Measurements from ENCODE around the gene GBP3. TPM values are rescaled to one million over a fixed set of nuclear protein-coding genes. Genes with fewer than 3 reads are reported as not detected.
"Not testable (repeated sequence)": the region's sequence is repeated elsewhere in the genome, so short reads cannot be mapped to it uniquely, and the experiment has no call there.

The GBP3 gene
- 20.5 and 26.9 TPM in 2 replicates for total RNA-seq
- polyA plus RNA-seq (2012) = 20.8 TPM

GRCh38 chr1:89022167-89022959, at the start of gene GBP3:
Gene GBP3, minus strand, starts transcription at chr1:89022866. Its CDS starts 2,145 bp downstream, at chr1:89020721.
- DNase-seq (ENCODE audit: low read depth) = peak; percentile 43

DNA sequence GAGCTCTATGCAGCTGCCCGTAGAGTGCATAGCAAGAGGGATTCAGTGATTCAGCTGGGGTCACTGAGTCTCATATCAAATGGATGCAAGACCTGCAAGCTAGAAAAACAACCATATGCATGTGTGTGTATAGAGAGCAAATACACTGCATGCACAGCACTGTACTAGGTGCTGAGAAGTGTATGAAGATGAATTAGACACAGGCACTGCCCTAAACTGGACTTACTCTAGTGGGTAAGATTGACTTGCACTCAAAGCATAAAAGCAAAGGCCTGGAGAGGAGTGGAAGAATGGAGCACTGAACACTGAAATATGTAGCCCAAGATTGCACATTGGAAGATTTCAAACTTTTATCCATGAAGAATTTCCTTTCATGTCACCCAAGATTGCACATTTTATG, 47.8 kb upstream of the GBP3 start:
- DNase-seq (ENCODE audit: low read depth) = no peak

- DNase-seq (ENCODE audit: low read depth) = peak; percentile 13
Measured at GRCh38 chr1:89069951-89070350, 47.3 kb upstream of the GBP3 start.

DNA sequence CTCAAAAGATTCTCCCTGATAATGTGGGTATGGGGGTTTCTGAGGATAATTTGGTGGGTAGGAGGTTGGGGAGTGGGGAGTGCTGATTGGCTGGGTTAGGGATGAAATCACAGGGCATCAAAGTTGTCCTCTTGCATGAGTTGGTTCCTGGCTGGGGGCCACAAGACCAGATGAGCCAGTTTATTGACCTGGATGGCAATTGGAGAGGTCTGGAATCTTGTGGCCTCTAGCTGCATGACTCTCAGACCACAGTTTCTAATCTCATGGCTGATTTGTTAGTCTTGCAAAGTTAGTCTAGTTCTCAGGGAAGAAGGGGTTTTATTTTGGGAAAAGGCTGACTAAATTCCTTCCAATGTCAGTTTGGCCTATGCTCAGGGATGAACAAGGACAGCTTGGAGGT, 45.6 kb upstream of the GBP3 start:
- peak; percentile 90 for DNase-seq (ENCODE audit: low read depth)

GRCh38 chr1:89065079-89065868, 42.6 kb upstream of the GBP3 start, which contains the start of gene GBP1:
Gene GBP1, minus strand, starts transcription at chr1:89065208. Its CDS starts 1,974 bp downstream, at chr1:89063234.
- peak; percentile 74 for DNase-seq (ENCODE audit: low read depth)

DNA sequence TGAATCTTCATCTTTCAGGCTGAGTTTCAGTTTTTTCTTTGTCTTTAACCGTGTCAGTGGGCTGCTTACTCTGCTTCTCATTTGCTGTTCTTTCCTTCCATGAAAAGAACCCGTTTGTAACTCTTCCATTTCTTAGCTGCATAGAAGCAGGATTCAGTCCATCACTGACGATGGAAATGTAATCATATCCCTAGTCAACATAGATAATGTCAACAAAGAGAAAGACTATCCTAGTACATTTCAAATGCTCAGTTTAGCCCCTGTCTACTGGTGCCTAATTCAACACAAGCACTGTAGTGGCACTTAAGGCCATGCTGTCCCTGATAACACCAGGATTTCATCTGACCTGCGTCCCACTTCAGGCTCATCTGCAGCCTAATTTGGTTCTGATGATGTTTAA, 42.0 kb upstream of the GBP3 start:
- peak; percentile 20 for DNase-seq (ENCODE audit: low read depth)

DNA sequence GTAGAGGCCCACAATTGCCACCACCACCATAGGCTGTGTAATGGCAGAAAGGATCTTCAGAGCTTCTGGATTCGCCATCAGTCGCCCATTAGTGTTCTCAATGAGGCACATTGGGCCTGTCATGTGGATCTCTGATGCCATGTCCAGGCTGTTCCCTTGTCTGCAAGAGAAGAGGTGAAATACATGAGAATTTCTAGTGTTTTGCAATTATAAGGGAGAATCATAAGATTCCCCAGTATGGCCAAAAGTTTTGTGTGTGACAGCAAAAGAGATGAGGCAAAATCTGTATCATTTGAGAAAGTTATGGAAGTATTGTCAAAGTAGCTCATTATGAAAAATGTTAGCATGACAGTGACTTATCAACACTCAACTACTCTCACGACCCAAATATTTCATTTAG, 40.4 kb upstream of the GBP3 start:
- DNase-seq (ENCODE audit: low read depth) = no peak

DNA sequence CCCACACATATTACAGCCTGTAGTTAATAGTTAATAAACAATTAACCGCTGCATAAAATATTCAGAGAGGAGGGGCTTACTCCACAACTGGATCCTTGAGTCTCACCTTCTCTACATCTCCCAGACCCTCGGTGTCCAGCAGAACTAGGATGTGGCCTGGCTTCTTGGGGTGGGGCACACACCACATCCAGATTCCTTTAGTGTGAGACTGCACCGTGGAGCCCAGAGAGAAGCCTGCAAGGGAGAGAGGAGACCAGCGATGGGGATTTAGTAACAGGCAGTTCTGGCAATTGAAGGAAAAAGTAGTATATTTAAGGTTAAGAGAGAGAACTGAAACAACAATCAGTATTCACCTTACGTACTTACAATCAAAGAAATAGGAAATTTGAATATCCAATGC, 37.4 kb upstream of the GBP3 start:
- DNase-seq (ENCODE audit: low read depth) = peak; percentile 28

GRCh38 chr1:89051955-89052312, 29.3 kb upstream of the GBP3 start:
- no peak for DNase-seq (ENCODE audit: low read depth)

DNA sequence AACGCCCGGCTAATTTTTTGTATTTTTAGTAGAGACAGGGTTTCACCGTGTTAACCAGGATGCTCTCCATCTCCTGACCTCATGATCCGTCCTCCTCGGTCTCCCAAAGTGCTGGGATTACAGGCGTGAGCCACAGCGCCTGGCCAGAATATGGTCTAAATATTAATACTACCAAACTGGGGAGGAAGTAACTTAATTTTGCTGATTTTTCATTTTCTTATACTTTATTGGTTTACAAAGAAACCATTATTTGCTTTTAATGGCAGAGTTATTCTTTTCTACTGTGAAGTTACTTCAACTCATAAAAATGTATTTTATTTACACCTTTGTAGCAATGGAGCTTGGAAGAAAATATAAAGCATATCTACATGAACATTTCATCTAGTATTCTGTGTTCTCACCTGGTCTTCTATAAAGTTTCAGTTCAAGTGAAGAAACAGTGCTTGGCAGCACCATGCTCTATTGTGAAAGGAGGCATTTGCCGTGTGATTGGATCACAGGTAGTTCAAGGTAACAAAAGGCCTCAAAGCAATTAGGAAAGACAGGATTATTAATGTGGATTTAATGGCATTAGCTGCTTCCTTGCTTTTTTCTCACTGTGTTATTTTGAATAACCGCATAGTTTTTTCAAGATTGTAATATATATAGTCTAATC, 28.8 kb upstream of the GBP3 start:
- no peak for DNase-seq (ENCODE audit: low read depth)

DNA sequence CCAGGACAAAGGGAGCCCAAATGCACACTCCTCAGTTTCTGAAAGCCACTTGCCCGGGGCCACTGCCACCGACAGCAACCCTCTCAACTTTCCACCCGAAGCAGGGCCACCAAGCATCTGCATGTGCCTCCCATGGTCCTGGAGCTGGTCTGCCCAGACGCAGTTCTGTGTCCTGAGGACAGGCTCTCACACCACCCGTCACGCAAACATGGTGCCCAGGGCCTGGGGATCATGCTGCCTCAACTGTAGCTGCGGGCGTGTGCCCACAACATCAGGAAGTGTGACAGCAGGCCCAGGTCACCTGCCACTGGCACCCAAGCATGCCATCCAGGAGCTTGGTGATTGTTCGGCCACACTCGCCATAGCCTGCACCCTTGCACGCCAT, 28.0 kb upstream of the GBP3 start:
- no peak for DNase-seq (ENCODE audit: low read depth)

DNA sequence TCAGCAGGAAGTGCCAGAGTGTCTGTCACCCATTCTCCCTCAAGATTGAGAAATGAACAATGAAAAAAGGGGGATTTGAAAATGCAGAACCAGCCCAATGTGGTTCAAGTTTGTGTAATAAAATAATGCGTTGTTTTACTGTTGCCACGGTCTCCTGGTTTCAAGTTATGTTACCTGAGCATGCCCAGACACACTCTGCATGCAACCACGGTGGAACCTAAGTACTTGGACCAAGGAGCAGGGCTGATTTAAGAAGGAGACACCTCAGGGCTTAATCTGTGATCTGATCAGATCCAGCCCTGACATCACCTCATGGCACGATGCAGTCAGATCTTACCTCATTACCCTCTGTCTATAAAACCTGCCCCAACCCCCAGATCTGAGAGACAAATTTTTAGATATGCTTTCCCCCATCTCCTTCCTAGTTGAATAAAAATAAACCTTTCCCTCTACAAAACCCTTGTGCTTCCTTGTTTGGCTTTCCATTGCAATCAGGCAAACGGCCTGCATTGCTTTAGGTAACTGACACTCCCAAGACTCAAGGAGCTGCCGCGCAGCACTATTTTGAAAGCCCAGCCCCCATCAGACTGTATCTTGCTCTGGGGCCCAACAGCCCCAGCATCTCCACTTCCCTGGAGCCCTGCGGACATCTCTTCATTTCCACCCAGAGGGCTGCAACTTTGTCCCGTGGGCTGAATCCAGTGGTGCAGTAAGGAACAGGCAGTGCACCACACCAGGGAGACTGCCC, 27.4 kb upstream of the GBP3 start:
- not testable (repeated sequence) for DNase-seq (ENCODE audit: low read depth)

DNA sequence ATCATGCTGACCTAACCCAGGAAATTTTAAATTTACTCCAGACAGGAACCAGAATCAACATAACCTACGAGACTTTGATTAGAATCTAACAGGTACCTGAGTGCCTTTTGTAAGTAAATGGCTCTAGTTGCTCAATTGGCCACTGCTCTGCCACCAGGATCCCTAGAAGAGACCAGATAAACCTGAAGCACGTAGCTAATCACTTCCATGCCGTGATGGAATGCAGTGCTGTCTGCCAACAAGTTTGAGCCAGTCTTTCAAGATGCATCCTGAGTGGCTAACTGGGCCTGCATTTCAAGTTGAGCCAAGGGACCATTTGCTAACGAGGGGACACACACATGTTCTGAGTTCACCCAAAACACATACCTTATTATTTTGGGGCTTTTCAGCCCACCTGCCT, 26.5 kb upstream of the GBP3 start:
- DNase-seq (ENCODE audit: low read depth) = not testable (repeated sequence)

GRCh38 chr1:89047734-89048133, 25.1 kb upstream of the GBP3 start:
- DNase-seq (ENCODE audit: low read depth) = no peak

- DNase-seq (ENCODE audit: low read depth) = not testable (repeated sequence)
Measured at GRCh38 chr1:89046318-89047183, 23.9 kb upstream of the GBP3 start.

DNA sequence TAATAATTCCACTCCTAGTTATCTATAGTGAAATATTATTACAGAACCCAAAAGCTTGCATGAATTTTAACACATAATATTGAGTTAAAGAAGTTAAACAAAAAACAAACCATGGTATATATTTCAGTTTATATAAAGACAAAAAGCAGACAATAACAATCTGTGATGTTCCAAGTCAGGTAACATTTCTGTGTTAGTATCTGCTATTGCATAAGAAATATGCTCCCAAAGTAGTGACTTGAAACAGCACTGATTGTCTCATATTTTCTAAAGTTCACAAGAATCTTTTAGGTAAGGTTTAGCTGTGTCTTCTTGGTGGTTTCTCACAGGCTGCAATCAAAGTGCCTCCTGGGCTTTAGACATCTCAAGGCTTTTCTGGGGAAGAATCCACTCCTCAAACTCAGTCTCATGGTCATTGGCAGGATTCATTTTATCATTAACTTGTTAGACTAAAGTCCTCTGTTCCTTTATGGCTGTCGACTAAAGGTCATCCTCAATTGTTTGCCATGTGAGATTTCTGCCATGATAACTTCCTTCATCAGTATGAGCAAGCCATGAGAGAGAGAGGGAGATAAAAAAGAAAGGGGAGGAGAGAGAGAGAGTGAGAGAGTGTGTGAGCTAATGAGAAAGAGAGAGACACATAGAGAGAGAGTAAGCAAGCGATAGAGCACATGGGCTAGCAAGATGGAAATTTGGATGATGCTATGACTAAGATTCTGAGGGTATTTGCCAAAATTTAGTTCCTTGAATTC, 22.5 kb upstream of the GBP3 start:
- no peak for DNase-seq (ENCODE audit: low read depth)

DNA sequence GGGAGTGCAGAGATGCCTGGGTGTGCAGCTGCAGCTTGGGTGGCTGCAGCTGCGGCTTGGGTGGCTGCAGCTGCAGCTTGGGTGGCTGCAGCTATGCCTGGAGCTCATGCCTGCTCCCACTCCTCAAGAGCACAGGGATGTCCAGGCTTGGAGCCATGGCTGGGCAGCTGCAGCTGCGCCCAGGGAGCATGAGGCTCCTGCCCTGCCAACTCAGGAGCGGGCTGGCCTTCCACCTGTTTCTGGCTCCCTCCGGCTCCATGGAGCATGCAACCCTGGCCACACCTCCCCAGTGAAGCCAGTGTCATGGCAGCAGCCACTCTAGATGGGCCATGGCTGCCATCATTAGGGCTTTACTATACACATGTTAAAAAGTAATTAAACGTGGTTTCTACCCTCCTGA, 21.3 kb upstream of the GBP3 start:
- DNase-seq (ENCODE audit: low read depth) = peak; percentile 27

DNA sequence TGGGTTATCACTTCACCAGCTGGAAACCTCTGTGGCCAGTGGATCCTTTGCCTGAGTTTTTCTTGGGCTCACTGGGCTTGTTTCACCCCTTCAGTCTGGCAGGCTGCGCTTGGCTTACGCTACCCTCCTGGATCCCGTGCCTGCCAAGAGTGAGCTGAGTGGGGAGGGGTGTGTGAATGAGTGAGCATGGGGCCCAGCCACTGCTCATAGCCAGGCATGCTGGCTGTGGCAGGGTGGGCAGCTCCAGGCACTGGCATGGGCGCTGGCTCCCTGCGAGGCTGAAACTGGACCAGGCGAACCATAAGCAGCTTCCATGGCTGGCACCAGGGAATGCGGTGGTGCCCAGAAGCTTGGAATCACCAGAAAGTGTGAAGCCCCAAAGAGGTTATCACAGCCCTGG, 19.8 kb upstream of the GBP3 start:
- no peak for DNase-seq (ENCODE audit: low read depth)

DNA sequence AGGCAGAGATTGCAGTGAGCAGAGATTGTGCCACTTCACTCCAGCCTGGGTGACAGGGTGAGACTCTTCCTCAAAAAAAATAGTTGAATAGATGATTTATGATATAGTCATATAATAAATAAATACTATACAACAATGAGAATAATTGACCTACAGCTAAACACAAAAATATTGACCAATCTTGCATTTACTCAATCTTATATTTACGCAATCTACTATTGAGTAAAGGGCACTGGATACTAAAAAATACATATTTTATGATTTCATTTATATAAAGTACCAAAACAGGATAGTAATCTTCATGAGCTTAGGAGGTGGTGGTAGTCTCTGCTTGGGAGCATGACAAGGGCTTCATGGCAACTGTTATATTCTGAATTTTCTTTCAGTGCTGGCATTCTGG, 19.1 kb upstream of the GBP3 start:
- no peak for DNase-seq (ENCODE audit: low read depth)
